C1 segment of cervical spinal cord (tissue), 14 donors: ENCODE measurements around the gene PGAM2.
A peak's percentile ranks its signal among the peaks of the same experiment; 100 is the strongest.

Source experiments
- DNase-seq, 14 donors: peaks; one replicate each; lab custom pipeline; 2025; lab: John Stamatoyannopoulos, UW

PGAM2 gene

GRCh38 chr7:44103923-44104859, 38.8 kb upstream of the PGAM2 start, which contains the start of gene AEBP1:
AEBP1 (plus strand) TSS chr7:44104345; CDS start chr7:44104666, 321 bp downstream.
- DNase-seq = peak in 1 of 14 donors; percentile 40

GRCh38 chr7:44103566-44103922, 38.2 kb upstream of the PGAM2 start:
- DNase-seq = no peak

- no peak for DNase-seq
Observed at GRCh38 chr7:44102846-44103565, 37.6 kb upstream of the PGAM2 start.

- peak in 2 of 14 donors; percentile 32 to 70 for DNase-seq
Observed at GRCh38 chr7:44101966-44102845, 36.8 kb upstream of the PGAM2 start.

GRCh38 chr7:44101303-44101965, 36.1 kb upstream of the PGAM2 start:
- DNase-seq = no peak

- DNase-seq = peak in 2 of 14 donors; percentile 44 to 84
Observed at GRCh38 chr7:44100458-44101302, 35.3 kb upstream of the PGAM2 start.

GRCh38 chr7:44099669-44100068, 34.3 kb upstream of the PGAM2 start:
- DNase-seq = no peak

- no peak for DNase-seq
Observed at GRCh38 chr7:44098092-44099068, 33.0 kb upstream of the PGAM2 start.

- no peak for DNase-seq
Observed at GRCh38 chr7:44097064-44097932, 31.9 kb upstream of the PGAM2 start.

- no peak for DNase-seq
Observed at GRCh38 chr7:44096326-44096881, 31.0 kb upstream of the PGAM2 start.

GRCh38 chr7:44095781-44096180, 30.4 kb upstream of the PGAM2 start:
- no peak for DNase-seq

- DNase-seq = no peak
Observed at GRCh38 chr7:44094883-44095592, 29.7 kb upstream of the PGAM2 start.

GRCh38 chr7:44094365-44094764, 29.0 kb upstream of the PGAM2 start:
- no peak for DNase-seq

GRCh38 chr7:44093102-44093641, 27.8 kb upstream of the PGAM2 start:
- no peak for DNase-seq

- peak in 7 of 14 donors; percentile 29 to 76 (median 60) for DNase-seq
Observed at GRCh38 chr7:44087911-44088838, 22.8 kb upstream of the PGAM2 start.

GRCh38 chr7:44086627-44087026, 21.3 kb upstream of the PGAM2 start:
- DNase-seq = no peak
